Cardiac muscle cell (in vitro differentiated cells and primary cell): ENCODE results near the gene GALNS. TPM values are rescaled to one million over a fixed set of nuclear protein-coding genes. Genes with fewer than 3 reads are reported as not detected.

Experiments
- DNase-seq, 2 donors: peaks; one replicate each; pipeline versions ENCODE4 v3.0.0 to v3.0.0-alpha.2; 2010 to 2017; ENCODE audit warnings: low read depth in 1 of 2, low spot score in 1 of 2
- H3K27ac ChIP-seq: fragments of 200-600 bp; sonication (generic); 2 replicates; pipeline ENCODE4 v1.5.1; 2016
- H3K27me3 ChIP-seq: fragments of 200-600 bp; sonication (generic); 2 replicates; pipeline ENCODE4 v1.6.0; 2016; ENCODE audit warnings: control low read depth
- H3K36me3 ChIP-seq: fragments of 200-600 bp; sonication (generic); 2 replicates; pipeline ENCODE4 v1.5.1; 2016; ENCODE audit warnings: control low read depth
- H3K4me1 ChIP-seq: fragments of 200-600 bp; sonication (generic); 2 replicates; pipeline ENCODE4 v1.8.1; 2017; ENCODE audit warnings: low read depth, mild to moderate bottlenecking, mixed run types
- H3K4me3 ChIP-seq: fragments of 200-600 bp; sonication (generic); 2 replicates; pipeline ENCODE4 v1.5.1; 2016; ENCODE audit warnings: mild to moderate bottlenecking
- H3K9me3 ChIP-seq: fragments of 200-600 bp; sonication (generic); 2 replicates; pipeline ENCODE4 v1.5.1; 2017; ENCODE audit warnings: low read depth, mild to moderate bottlenecking, control low read depth
- CTCF ChIP-seq: IDR thresholded peaks from 2 replicates; pipeline ENCODE4 v1.5.1; 2012; ENCODE audit warnings: low read depth, mild to moderate bottlenecking, low read length
- polyA plus RNA-seq: library from polyadenylated mRNA; unstranded; fragments of >200 nt; fragmentation: Nextera tagmentation; extraction: Ambion mirVana; gene quantifications from 2 replicates; pipeline ENCODE4 v1.2.1, GENCODE V29; 2016
- total RNA-seq: library from RNA; depleted of rRNA; stranded (reverse); fragments of >200 nt; gene quantifications from 2 replicates; pipeline ENCODE4 v1.2.3, GENCODE V29; 2016

Gene GALNS
- total and polyA plus RNA-seq, 2 experiments from 2014 or later, result 28.3 to 31.0 TPM

- Histone ChIP-seq H3K4me1 (peaks cover 17% of the 10 kb centered on the region), H3K27me3 (no peaks in the 10 kb centered on the region), H3K9me3 (no peaks in the 10 kb centered on the region), H3K27ac (peak overlapping the region; percentile 62), H3K36me3 (no peaks in the 10 kb centered on the region), H3K4me3 (no peak overlapping the region)
- DNase-seq, result no peak
- no peak for TF ChIP-seq CTCF
Observed at GRCh38 chr16:88780142-88781062, 76.3 kb downstream of the GALNS start.

GRCh38 chr16:88779406-88780141 is 77.2 kb downstream of the GALNS start:
- no peak for TF ChIP-seq CTCF
- H3K4me1 ChIP-seq, result peaks cover 20% of the 10 kb centered on the region
- H3K36me3 ChIP-seq, result no peaks in the 10 kb centered on the region
- H3K27ac ChIP-seq, result peak overlapping the region; percentile 62
- no peaks in the 10 kb centered on the region for H3K9me3 ChIP-seq
- peak in 1 of 2 donors; percentile 57 for DNase-seq
- no peak overlapping the region for H3K4me3 ChIP-seq
- H3K27me3 ChIP-seq, result no peaks in the 10 kb centered on the region

DNA sequence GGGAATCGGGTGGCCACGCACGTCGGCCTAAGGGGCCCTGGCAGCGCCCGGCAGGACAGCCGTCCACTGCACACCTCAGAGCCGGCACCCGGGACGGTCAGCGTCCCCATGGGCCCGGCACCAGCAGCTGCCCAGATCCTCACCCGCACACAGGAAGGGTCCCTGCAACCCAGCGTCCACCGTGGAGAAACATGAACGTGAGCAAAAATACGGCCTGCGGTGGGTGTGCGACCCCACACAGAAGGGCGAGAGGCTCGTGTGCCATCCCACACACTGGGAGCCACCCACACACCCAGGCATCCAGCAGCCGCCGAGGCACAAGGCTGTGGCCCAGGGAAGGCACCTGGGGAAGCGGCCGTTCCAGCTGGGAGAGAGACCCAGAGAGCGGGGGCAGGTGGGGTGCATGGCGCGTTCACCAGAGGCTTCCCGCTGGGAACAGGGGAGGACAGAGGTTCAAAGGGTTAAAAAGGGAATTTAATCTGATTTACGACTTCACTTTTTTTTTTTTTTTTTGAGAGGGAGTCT is 78.1 kb downstream of the GALNS start:
- H3K4me1 ChIP-seq, result peaks cover 29% of the 10 kb centered on the region
- H3K27ac ChIP-seq, result no peak overlapping the region
- DNase-seq, result no peak
- no peaks in the 10 kb centered on the region for H3K27me3 ChIP-seq
- TF ChIP-seq CTCF, result no peak
- H3K4me3 ChIP-seq, result no peak overlapping the region
- no peaks in the 10 kb centered on the region for H3K9me3 ChIP-seq
- no peaks in the 10 kb centered on the region for H3K36me3 ChIP-seq

- H3K4me1 ChIP-seq, result peaks cover 33% of the 10 kb centered on the region
- no peak for TF ChIP-seq CTCF
- H3K4me3 ChIP-seq, result no peak overlapping the region
- no peak for DNase-seq
- no peaks in the 10 kb centered on the region for H3K27me3 ChIP-seq
- H3K36me3 ChIP-seq, result no peaks in the 10 kb centered on the region
- no peaks in the 10 kb centered on the region for H3K9me3 ChIP-seq
- no peak overlapping the region for H3K27ac ChIP-seq
Observed at GRCh38 chr16:88778271-88778525, 78.5 kb downstream of the GALNS start.

DNA sequence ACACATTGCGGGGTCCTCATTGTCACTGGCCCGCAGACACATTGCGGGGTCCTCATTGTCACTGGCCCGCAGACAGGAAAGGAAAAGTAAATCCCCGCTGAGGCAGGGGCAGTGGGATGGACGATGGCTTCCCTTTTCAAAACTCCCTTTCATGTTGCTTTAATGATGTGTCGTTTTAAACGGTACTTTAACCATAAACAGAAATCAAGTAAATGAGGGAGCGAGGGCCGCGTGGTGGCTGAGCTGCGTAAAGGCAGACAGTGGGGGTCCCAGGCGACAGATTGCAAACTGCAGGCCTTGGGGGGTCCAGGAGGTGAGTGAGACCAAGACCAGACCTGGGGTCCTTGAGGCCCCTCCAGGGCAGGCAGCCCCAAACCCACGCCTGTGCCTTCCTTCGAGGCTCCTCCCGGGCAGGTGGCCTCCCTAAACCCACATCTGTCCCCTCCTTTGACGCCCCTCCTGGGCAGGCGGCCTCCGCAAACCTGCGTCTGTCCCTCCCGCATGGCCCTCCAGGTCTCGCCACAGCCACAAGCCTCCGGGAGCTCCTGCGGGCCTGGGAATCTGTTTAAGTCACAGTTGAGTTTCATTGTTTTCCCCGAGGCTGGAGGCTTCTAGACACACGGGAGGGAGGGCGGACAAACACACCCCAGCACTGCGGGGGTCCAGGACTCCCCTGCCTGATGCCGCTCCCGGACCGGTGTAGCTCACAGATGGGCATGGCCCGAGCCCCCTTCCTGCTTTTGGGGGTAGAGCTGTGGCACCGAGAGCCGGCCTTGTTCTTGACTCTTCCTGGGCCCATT is 79.1 kb downstream of the GALNS start:
- Histone ChIP-seq H3K36me3 (no peaks in the 10 kb centered on the region), H3K27ac (no peak overlapping the region), H3K27me3 (no peaks in the 10 kb centered on the region), H3K4me1 (peaks cover 36% of the 10 kb centered on the region), H3K9me3 (no peaks in the 10 kb centered on the region), H3K4me3 (no peak overlapping the region)
- TF ChIP-seq CTCF, result no peak
- DNase-seq, result no peak
